GM12801 (cell line): Measurements from ENCODE around the gene ERC1.

Experiments used
- CTCF ChIP-seq: IDR thresholded peaks from one replicate; pipeline ENCODE4 v1.5.1; 2011; ENCODE audit warnings: control low read depth; ENCODE audit not compliant: insufficient read length; ENCODE audit errors: extremely low read depth

ERC1 gene

GRCh38 chr12:981961-982360 is 9.1 kb upstream of the ERC1 start:
- TF ChIP-seq CTCF, result no peak

GRCh38 chr12:988646-989045 is 2.4 kb upstream of the ERC1 start:
- no peak for TF ChIP-seq CTCF

GRCh38 chr12:989051-989450 is 2.0 kb upstream of the ERC1 start:
- TF ChIP-seq CTCF, result no peak

GRCh38 chr12:989751-990660 is 1.0 kb upstream of the ERC1 start:
- TF ChIP-seq CTCF, result no peak

GRCh38 chr12:991350-992333 is 619 bp downstream of the ERC1 start:
- TF ChIP-seq CTCF, result no peak

- no peak for TF ChIP-seq CTCF
Measured at GRCh38 chr12:992647-993046, 1.6 kb downstream of the ERC1 start.

GRCh38 chr12:996881-997280 is 5.9 kb downstream of the ERC1 start:
- no peak for TF ChIP-seq CTCF
